Esophagus (tissue), 2 donors: ENCODE measurements around the gene ADARB2. TPM values are rescaled to one million over a fixed set of nuclear protein-coding genes. Genes with fewer than 3 reads are reported as not detected.

Source experiments
- H3K27ac ChIP-seq, 2 donors: one replicate each; pipeline ENCODE4 v1.5.1; 2013; ENCODE audit warnings: low read depth in 2 of 2, mild to moderate bottlenecking in 2 of 2, inconsistent platforms in 1 of 2, low read length in 1 of 2, moderate library complexity in 1 of 2
- H3K27me3 ChIP-seq, 2 donors: one replicate each; pipeline ENCODE4 v1.6.1; 2013; ENCODE audit warnings: low read length in 2 of 2, control low read depth in 1 of 2, mild to moderate bottlenecking in 1 of 2; ENCODE audit not compliant: insufficient read depth in 2 of 2, control insufficient read depth in 1 of 2
- H3K36me3 ChIP-seq, 2 donors: one replicate each; pipeline ENCODE4 v1.6.1; 2013; ENCODE audit warnings: low read length in 1 of 2; ENCODE audit not compliant: control insufficient read depth in 2 of 2, insufficient read depth in 2 of 2
- H3K4me1 ChIP-seq, 2 donors: one replicate each; pipeline ENCODE4 v1.6.1; 2013; ENCODE audit warnings: low read length in 1 of 2; ENCODE audit not compliant: control insufficient read depth in 2 of 2, insufficient read depth in 2 of 2
- H3K4me3 ChIP-seq, 2 donors: one replicate each; pipeline ENCODE4 v1.5.1; 2013; ENCODE audit warnings: low read length in 2 of 2, mild to moderate bottlenecking in 2 of 2, low read depth in 1 of 2, moderate library complexity in 1 of 2
- H3K9me3 ChIP-seq, 2 donors: one replicate each; pipeline ENCODE4 v1.6.1; 2013; ENCODE audit warnings: mild to moderate bottlenecking in 2 of 2, low read depth in 1 of 2, low read length in 1 of 2, moderate library complexity in 1 of 2; ENCODE audit not compliant: control insufficient read depth in 2 of 2, insufficient read depth in 1 of 2
- WGBS, 2 donors: extraction: QIAGEN DNeasy Blood & Tissue Kit; methylation state at CpG; one replicate each; pipeline ENCODE4 v1.1.7; 2013; 5-methylcytosine and 5-hydroxymethylcytosine counted together
- polyA plus RNA-seq, 2 donors: library from polyadenylated mRNA; stranded (reverse); fragments of 200-250 nt; gene quantifications; one replicate each; pipeline ENCODE4 v1.2.3, GENCODE V29; 2013
- donor health status: healthy with polysubstance abuse.
- donor health status: Bipolar disorder and iron deficiency.

ADARB2 gene
- polyA plus RNA-seq, 2 donors, result 0.33 to 0.65 TPM

- no peaks in the 10 kb centered on the region for H3K4me1 ChIP-seq
- H3K27me3 ChIP-seq, result no peaks in the 10 kb centered on the region
- no peak overlapping the region for H3K4me3 ChIP-seq
- WGBS, 2 donors, result 42 to 45% methylated on average over 11 of the region's 11 CpGs
- no peaks in the 10 kb centered on the region for H3K9me3 ChIP-seq
- no peak overlapping the region for H3K27ac ChIP-seq
- H3K36me3 ChIP-seq, result no peaks in the 10 kb centered on the region
Measured at GRCh38 chr10:1643161-1643907, 94.0 kb downstream of the ADARB2 start.

- no peak overlapping the region for H3K4me3 ChIP-seq
- H3K4me1 ChIP-seq, result no peaks in the 10 kb centered on the region
- no peaks in the 10 kb centered on the region for H3K27me3 ChIP-seq
- no peaks in the 10 kb centered on the region for H3K9me3 ChIP-seq
- no peaks in the 10 kb centered on the region for H3K36me3 ChIP-seq
- no peak overlapping the region for H3K27ac ChIP-seq
- WGBS, 2 donors, result 80 to 83% methylated on average over 8 of the region's 8 CpGs
Measured at GRCh38 chr10:1642600-1643160, 94.6 kb downstream of the ADARB2 start.

GRCh38 chr10:1641402-1641801, 95.9 kb downstream of the ADARB2 start:
- no peak overlapping the region for H3K4me3 ChIP-seq
- WGBS, 2 donors, result 65 to 70% methylated on average over 7 of the region's 7 CpGs
- H3K36me3 ChIP-seq, result no peaks in the 10 kb centered on the region
- H3K27ac ChIP-seq, result no peak overlapping the region
- no peaks in the 10 kb centered on the region for H3K9me3 ChIP-seq
- no peaks in the 10 kb centered on the region for H3K4me1 ChIP-seq
- H3K27me3 ChIP-seq, result no peaks in the 10 kb centered on the region

- no peaks in the 10 kb centered on the region for H3K9me3 ChIP-seq
- no peaks in the 10 kb centered on the region for H3K36me3 ChIP-seq
- H3K27ac ChIP-seq, result no peak overlapping the region
- H3K27me3 ChIP-seq, result no peaks in the 10 kb centered on the region
- WGBS, 2 donors, result 83 to 88% methylated on average over 7 of the region's 7 CpGs
- no peak overlapping the region for H3K4me3 ChIP-seq
- no peaks in the 10 kb centered on the region for H3K4me1 ChIP-seq
Measured at GRCh38 chr10:1638889-1639419, 98.4 kb downstream of the ADARB2 start.

- no peaks in the 10 kb centered on the region for H3K27me3 ChIP-seq
- H3K27ac ChIP-seq, result no peak overlapping the region
- H3K36me3 ChIP-seq, result no peaks in the 10 kb centered on the region
- no peak overlapping the region for H3K4me3 ChIP-seq
- 65 to 69% methylated on average over 11 of the region's 11 CpGs for WGBS, 2 donors
- no peaks in the 10 kb centered on the region for H3K4me1 ChIP-seq
- H3K9me3 ChIP-seq, result no peaks in the 10 kb centered on the region
Measured at GRCh38 chr10:1635340-1635739, 102.0 kb downstream of the ADARB2 start.

- no peaks in the 10 kb centered on the region for H3K4me1 ChIP-seq
- no peaks in the 10 kb centered on the region for H3K36me3 ChIP-seq
- no peak overlapping the region for H3K27ac ChIP-seq
- no peaks in the 10 kb centered on the region for H3K27me3 ChIP-seq
- 86 to 94% methylated on average over 5 of the region's 5 CpGs for WGBS, 2 donors
- H3K9me3 ChIP-seq, result no peaks in the 10 kb centered on the region
- H3K4me3 ChIP-seq, result no peak overlapping the region
Measured at GRCh38 chr10:1634239-1634638, 103.1 kb downstream of the ADARB2 start.

GRCh38 chr10:1633783-1634182, 103.5 kb downstream of the ADARB2 start:
- WGBS, 2 donors, result 78 to 80% methylated on average over 13 of the region's 13 CpGs
- no peaks in the 10 kb centered on the region for H3K4me1 ChIP-seq

GRCh38 chr10:1632596-1632995, 104.7 kb downstream of the ADARB2 start:
- Histone ChIP-seq H3K27ac (no peak overlapping the region), H3K4me3 (no peak overlapping the region), H3K36me3 (no peaks in the 10 kb centered on the region), H3K27me3 (no peaks in the 10 kb centered on the region), H3K9me3 (no peaks in the 10 kb centered on the region), H3K4me1 (no peaks in the 10 kb centered on the region)
- WGBS, 2 donors, result 91 to 93% methylated on average over 3 of the region's 3 CpGs

More at GRCh38 chr10:1633783-1634182, 103.5 kb downstream of the ADARB2 start:
- no peaks in the 10 kb centered on the region for H3K9me3 ChIP-seq
- H3K4me3 ChIP-seq, result no peak overlapping the region
- H3K27ac ChIP-seq, result no peak overlapping the region
- H3K36me3 ChIP-seq, result no peaks in the 10 kb centered on the region
- H3K27me3 ChIP-seq, result no peaks in the 10 kb centered on the region

- H3K27me3 ChIP-seq, result no peaks in the 10 kb centered on the region
- H3K9me3 ChIP-seq, result no peaks in the 10 kb centered on the region
- no peak overlapping the region for H3K4me3 ChIP-seq
- no peak overlapping the region for H3K27ac ChIP-seq
- no peaks in the 10 kb centered on the region for H3K36me3 ChIP-seq
- H3K4me1 ChIP-seq, result no peaks in the 10 kb centered on the region
- WGBS, 2 donors, result 95 to 96% methylated on average over 3 of the region's 3 CpGs
Measured at GRCh38 chr10:1632141-1632540, 105.2 kb downstream of the ADARB2 start.

GRCh38 chr10:1631282-1631681, 106.0 kb downstream of the ADARB2 start:
- WGBS, 2 donors, result 73 to 77% methylated on average over 13 of the region's 13 CpGs
- Histone ChIP-seq H3K9me3 (peaks cover 0 to 2% of the 10 kb centered on the region in 2 donors), H3K4me3 (no peak overlapping the region), H3K4me1 (no peaks in the 10 kb centered on the region), H3K27me3 (no peaks in the 10 kb centered on the region), H3K27ac (no peak overlapping the region), H3K36me3 (no peaks in the 10 kb centered on the region)
